ENCODE data around the gene GUK1. TPM values are rescaled to one million over a fixed set of nuclear protein-coding genes. Genes with fewer than 3 reads are reported as not detected.

GUK1 gene
- polyA plus RNA-seq, 1 experiment = 177 TPM

DNA sequence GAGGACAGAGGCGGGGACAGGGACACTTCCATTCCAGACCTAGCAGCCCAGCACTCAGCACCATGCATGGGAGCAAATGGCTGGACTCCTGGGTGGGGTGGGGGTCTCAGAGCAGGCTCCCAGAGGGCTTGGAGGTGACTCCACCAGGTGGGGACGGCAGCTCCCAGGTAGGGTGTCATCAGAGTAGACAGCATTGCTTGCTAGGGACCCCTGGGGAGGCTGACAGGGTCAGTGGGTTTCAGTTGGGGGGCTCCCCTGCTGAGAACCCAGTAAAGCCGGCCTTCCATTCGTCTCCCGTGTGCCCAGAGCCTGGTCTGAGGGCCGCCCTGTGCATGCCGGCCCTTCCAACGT lies 4.9 kb downstream of the GUK1 start:
- TF ChIP-seq, protein P1, sequence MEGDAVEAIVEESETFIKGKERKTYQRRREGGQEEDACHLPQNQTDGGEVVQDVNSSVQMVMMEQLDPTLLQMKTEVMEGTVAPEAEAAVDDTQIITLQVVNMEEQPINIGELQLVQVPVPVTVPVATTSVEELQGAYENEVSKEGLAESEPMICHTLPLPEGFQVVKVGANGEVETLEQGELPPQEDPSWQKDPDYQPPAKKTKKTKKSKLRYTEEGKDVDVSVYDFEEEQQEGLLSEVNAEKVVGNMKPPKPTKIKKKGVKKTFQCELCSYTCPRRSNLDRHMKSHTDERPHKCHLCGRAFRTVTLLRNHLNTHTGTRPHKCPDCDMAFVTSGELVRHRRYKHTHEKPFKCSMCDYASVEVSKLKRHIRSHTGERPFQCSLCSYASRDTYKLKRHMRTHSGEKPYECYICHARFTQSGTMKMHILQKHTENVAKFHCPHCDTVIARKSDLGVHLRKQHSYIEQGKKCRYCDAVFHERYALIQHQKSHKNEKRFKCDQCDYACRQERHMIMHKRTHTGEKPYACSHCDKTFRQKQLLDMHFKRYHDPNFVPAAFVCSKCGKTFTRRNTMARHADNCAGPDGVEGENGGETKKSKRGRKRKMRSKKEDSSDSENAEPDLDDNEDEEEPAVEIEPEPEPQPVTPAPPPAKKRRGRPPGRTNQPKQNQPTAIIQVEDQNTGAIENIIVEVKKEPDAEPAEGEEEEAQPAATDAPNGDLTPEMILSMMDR (IDR thresholded peaks at IDR 0.05; ENCODE audit: low read depth, low read length) = no peak
- POLR2A ChIA-PET = no interaction called here
- CTCF ChIA-PET = interaction anchor here (1.1 kb wide), 1 partner anchor 14 kb away, joined by 3 read pairs; no protein-coding TSS in a partner anchor

DNA sequence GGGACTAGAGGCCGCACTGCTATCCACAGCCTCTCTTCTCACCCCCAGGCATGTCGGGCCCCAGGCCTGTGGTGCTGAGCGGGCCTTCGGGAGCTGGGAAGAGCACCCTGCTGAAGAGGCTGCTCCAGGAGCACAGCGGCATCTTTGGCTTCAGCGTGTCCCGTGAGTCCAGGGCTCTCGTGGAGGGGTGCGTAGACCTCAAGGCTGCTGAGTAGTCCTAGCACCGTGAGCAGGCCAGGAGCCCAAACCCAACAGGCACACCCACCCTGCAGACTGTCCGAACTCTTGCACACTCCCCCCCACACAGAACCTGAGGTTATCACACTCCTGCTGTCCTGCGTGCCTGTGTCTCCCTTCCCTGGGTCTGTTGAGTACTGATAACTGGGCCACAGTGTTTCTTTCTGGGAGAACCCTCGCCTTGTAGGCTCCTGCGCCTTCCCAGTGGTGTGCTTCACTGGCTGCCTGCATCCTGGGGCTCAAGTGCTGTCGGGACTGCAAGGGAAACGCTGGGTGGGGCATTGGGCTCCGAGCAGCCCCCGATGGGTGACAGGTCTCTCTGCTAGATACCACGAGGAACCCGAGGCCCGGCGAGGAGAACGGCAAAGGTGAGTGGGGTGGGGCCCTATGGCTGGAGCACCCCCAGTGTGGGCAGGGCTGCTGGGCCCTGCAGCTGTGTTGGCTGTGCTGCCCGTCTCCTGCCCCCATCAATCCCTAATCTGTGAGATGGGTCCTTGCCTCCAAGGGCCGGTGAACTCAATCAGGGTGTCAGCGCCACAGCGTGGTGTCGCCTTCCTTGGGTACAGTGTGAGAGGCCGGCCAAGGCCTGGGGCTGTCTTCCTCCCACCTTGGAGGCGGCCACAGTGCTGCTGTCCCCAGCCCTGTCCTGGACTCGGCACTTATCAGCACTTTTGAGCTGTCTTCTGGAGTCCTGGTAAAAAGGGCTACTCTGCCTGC lies 5.7 kb downstream of the GUK1 start:
- ChIA-PET POLR2A (no interaction called here), CTCF (interaction anchor here (1.1 kb wide), 1 partner anchor 15 kb away, joined by 3 read pairs; no protein-coding TSS in a partner anchor)
- H3K27me3 ChIP-seq (ENCODE audit: control insufficient read depth, insufficient read depth, low read length) = no peaks in the 10 kb centered on the region
- no peak overlapping the region for H3K27ac ChIP-seq (ENCODE audit: low read depth, low read length)
- DNase-seq (ENCODE audit: low read depth, low spot score) = no peak
- no peak overlapping the region for H3K4me3 ChIP-seq (ENCODE audit: low read depth, low read length)
- H3K9me3 ChIP-seq (ENCODE audit: control insufficient read depth, insufficient read depth, low read length) = no peaks in the 10 kb centered on the region; the same call in 1 of the 2 replicates
- TF ChIP-seq, protein P1 (IDR thresholded peaks at IDR 0.05; ENCODE audit: low read depth, low read length) = no peak

More for the DNA sequence above, 4.9 kb downstream of the GUK1 start:
- H3K4me3 ChIP-seq (ENCODE audit: low read depth, low read length) = no peak overlapping the region
- H3K27ac ChIP-seq (ENCODE audit: low read depth, low read length) = no peak overlapping the region
- DNase-seq (ENCODE audit: low read depth, low spot score) = no peak
- H3K27me3 ChIP-seq (ENCODE audit: control insufficient read depth, insufficient read depth, low read length) = no peaks in the 10 kb centered on the region
- no peaks in the 10 kb centered on the region; the same call in 1 of the 2 replicates for H3K9me3 ChIP-seq (ENCODE audit: control insufficient read depth, insufficient read depth, low read length)

DNA sequence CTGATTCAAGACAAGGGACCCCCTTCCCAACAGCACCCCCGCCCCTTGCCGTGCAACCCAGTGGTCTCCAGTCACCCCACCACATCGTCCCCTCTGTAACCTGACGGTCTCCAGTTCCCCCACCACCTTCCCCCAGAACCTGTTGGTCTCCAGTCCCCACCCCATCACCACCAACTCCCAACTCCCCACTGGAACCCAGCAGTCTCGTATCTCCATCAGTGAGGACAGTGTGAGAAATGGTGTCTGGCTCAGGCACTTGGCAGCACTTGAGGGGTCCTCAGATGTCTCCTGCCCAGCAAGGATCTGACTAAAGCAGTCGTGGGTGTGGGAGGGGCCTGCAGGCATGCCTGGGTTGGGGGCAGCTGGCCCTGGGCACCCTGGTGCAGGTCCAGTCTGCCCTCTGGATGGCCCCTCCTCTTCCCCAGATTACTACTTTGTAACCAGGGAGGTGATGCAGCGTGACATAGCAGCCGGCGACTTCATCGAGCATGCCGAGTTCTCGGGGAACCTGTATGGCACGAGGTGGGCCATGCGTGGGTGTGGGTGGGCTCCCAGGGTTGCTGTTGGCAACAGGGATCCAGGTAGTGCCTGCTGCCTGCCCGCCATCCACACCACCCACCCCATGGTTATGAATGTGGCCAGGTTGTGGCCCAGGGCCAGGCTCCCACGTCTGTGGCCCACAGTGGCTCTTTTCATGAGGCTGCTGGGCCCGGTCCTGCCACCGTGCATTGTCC lies 6.5 kb downstream of the GUK1 start:
- DNase-seq (ENCODE audit: low read depth, low spot score) = no peak
- CTCF ChIA-PET = no interaction called here
- TF ChIP-seq, protein P1 (IDR thresholded peaks at IDR 0.05; ENCODE audit: low read depth, low read length) = no peak
- no peaks in the 10 kb centered on the region; the same call in 1 of the 2 replicates for H3K9me3 ChIP-seq (ENCODE audit: control insufficient read depth, insufficient read depth, low read length)
- POLR2A ChIA-PET = no interaction called here
- H3K4me3 ChIP-seq (ENCODE audit: low read depth, low read length) = no peak overlapping the region
- H3K27ac ChIP-seq (ENCODE audit: low read depth, low read length) = no peak overlapping the region
- H3K27me3 ChIP-seq (ENCODE audit: control insufficient read depth, insufficient read depth, low read length) = no peaks in the 10 kb centered on the region

DNA sequence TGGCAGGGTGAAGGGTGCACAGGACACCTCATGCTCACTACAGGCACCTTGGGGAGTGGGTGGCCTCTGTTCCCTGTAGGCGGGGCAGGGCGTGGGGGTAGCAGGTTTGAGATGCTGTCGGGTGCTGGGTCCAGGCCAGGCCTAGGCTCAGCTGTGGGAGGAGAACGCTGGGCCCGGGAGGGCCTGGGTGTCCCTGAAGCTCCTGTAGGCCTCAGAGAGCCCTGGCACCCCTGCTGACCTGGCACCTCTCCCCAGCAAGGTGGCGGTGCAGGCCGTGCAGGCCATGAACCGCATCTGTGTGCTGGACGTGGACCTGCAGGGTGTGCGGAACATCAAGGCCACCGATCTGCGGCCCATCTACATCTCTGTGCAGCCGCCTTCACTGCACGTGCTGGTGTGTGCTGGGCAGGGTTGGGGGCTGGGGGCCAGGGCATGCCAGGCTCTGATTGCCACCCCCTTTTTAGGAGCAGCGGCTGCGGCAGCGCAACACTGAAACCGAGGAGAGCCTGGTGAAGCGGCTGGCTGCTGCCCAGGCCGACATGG lies 7.1 kb downstream of the GUK1 start:
- POLR2A ChIA-PET = no interaction called here

More for the DNA sequence above, 7.1 kb downstream of the GUK1 start:
- no peaks in the 10 kb centered on the region; the same call in 1 of the 2 replicates for H3K9me3 ChIP-seq (ENCODE audit: control insufficient read depth, insufficient read depth, low read length)
- H3K27me3 ChIP-seq (ENCODE audit: control insufficient read depth, insufficient read depth, low read length) = no peaks in the 10 kb centered on the region
- TF ChIP-seq, protein P1 (IDR thresholded peaks at IDR 0.05; ENCODE audit: low read depth, low read length) = no peak
- no peak for DNase-seq (ENCODE audit: low read depth, low spot score)
- CTCF ChIA-PET = no interaction called here
- H3K27ac ChIP-seq (ENCODE audit: low read depth, low read length) = no peak overlapping the region
- H3K4me3 ChIP-seq (ENCODE audit: low read depth, low read length) = no peak overlapping the region
